SK-N-SH treated with all-trans-retinoic acid at 6 μM for 48 hours (cell line): ENCODE results near the gene DMAC1.

ENCODE experiments used
- BACH2 ChIP-seq: fragments of 250-450 bp; sonication (Bioruptor Pico); IDR thresholded peaks from 2 replicates; pipeline ENCODE4 v1.9.0; 2021; ENCODE audit warnings: mild to moderate bottlenecking, borderline replicate concordance
- ESRRG ChIP-seq: fragments of 250-450 bp; sonication (Bioruptor Pico); IDR thresholded peaks from 2 replicates; pipeline ENCODE4 v1.6.1; 2021; ENCODE audit warnings: mild to moderate bottlenecking
- SNAI2 ChIP-seq: fragments of 250-450 bp; sonication (Bioruptor Pico); IDR thresholded peaks from 2 replicates; pipeline ENCODE4 v1.5.0; 2020; ENCODE audit warnings: mild to moderate bottlenecking, moderate library complexity
- TCF4 ChIP-seq: fragments of 250-450 bp; sonication (Bioruptor Pico); IDR thresholded peaks from 2 replicates; pipeline ENCODE4 v1.8.0; 2021; ENCODE audit warnings: mild to moderate bottlenecking, moderate library complexity, borderline replicate concordance
- ZNF565 ChIP-seq: fragments of 450-650 bp; formaldehyde crosslinking; conservative IDR thresholded peaks from 2 replicates; pipeline ENCODE4 v1.5.0; 2020; ENCODE audit warnings: low read depth, mild to moderate bottlenecking, moderate library complexity
- TF ChIP-seq, protein P1 (sequence below): fragments of 250-450 bp; sonication (Bioruptor Pico); IDR thresholded peaks from 2 replicates; pipeline ENCODE4 v1.5.0; 2020; ENCODE audit warnings: mild to moderate bottlenecking, moderate library complexity
- TF ChIP-seq, protein P2 (sequence below): fragments of 250-450 bp; sonication (Bioruptor Pico); IDR thresholded peaks from 2 replicates; pipeline ENCODE4 v1.5.1; 2021; ENCODE audit warnings: mild to moderate bottlenecking, moderate library complexity

DNA sequence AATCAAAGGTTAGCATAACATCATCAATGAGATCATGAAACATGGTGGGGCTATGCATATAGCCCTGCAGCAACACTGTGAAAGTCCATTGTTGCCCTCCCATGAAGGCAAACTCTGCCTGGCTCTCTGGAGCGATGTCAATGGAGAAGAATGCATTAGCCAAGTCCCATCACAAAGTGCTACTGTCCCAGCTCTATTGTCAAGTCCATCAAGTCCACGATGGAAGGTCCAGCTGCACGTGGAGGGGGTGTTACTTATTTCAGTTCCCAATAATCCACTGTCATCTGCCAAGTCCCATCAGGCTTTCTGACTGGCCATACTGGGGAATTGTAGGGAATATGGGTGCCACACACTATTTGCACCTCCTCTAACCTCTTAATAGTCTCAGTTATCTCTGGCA lies 10.8 kb downstream of the DMAC1 start:
- no peak for TF ChIP-seq ESRRG (CRISPR knock-in tag)
- TF ChIP-seq, protein P1, sequence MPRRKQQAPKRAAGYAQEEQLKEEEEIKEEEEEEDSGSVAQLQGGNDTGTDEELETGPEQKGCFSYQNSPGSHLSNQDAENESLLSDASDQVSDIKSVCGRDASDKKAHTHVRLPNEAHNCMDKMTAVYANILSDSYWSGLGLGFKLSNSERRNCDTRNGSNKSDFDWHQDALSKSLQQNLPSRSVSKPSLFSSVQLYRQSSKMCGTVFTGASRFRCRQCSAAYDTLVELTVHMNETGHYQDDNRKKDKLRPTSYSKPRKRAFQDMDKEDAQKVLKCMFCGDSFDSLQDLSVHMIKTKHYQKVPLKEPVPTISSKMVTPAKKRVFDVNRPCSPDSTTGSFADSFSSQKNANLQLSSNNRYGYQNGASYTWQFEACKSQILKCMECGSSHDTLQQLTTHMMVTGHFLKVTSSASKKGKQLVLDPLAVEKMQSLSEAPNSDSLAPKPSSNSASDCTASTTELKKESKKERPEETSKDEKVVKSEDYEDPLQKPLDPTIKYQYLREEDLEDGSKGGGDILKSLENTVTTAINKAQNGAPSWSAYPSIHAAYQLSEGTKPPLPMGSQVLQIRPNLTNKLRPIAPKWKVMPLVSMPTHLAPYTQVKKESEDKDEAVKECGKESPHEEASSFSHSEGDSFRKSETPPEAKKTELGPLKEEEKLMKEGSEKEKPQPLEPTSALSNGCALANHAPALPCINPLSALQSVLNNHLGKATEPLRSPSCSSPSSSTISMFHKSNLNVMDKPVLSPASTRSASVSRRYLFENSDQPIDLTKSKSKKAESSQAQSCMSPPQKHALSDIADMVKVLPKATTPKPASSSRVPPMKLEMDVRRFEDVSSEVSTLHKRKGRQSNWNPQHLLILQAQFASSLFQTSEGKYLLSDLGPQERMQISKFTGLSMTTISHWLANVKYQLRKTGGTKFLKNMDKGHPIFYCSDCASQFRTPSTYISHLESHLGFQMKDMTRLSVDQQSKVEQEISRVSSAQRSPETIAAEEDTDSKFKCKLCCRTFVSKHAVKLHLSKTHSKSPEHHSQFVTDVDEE (CRISPR knock-in tag): no peak
- TF ChIP-seq BACH2 (CRISPR knock-in tag): no peak
- no peak for TF ChIP-seq ZNF565 (CRISPR knock-in tag)
- TF ChIP-seq TCF4 (CRISPR knock-in tag): no peak
- no peak for TF ChIP-seq SNAI2 (CRISPR knock-in tag)
- TF ChIP-seq, protein P2, sequence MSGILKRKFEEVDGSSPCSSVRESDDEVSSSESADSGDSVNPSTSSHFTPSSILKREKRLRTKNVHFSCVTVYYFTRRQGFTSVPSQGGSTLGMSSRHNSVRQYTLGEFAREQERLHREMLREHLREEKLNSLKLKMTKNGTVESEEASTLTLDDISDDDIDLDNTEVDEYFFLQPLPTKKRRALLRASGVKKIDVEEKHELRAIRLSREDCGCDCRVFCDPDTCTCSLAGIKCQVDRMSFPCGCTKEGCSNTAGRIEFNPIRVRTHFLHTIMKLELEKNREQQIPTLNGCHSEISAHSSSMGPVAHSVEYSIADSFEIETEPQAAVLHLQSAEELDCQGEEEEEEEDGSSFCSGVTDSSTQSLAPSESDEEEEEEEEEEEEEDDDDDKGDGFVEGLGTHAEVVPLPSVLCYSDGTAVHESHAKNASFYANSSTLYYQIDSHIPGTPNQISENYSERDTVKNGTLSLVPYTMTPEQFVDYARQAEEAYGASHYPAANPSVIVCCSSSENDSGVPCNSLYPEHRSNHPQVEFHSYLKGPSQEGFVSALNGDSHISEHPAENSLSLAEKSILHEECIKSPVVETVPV (CRISPR knock-in tag): no peak
